SK-N-SH treated with all-trans-retinoic acid at 6 μM for 48 hours (cell line): ENCODE measurements around the gene OSER1.

ENCODE experiments used
- ARNTL ChIP-seq: fragments of 450-650 bp; formaldehyde crosslinking; IDR thresholded peaks from 2 replicates; pipeline ENCODE4 v1.5.0; 2020; ENCODE audit warnings: low read depth, mild to moderate bottlenecking, moderate library complexity, borderline replicate concordance
- BACH2 ChIP-seq: fragments of 250-450 bp; sonication (Bioruptor Pico); IDR thresholded peaks from 2 replicates; pipeline ENCODE4 v1.9.0; 2021; ENCODE audit warnings: mild to moderate bottlenecking, borderline replicate concordance
- CREB5 ChIP-seq: fragments of 250-450 bp; sonication (Bioruptor Pico); IDR thresholded peaks from 2 replicates; pipeline ENCODE4 v1.5.1; 2020; ENCODE audit warnings: low read depth, mild to moderate bottlenecking, moderate library complexity
- CSDC2 ChIP-seq: fragments of 250-450 bp; sonication (Bioruptor Pico); IDR thresholded peaks from 2 replicates; pipeline ENCODE4 v1.5.0; 2020; ENCODE audit warnings: mild to moderate bottlenecking, moderate library complexity
- CSRNP3 ChIP-seq: fragments of 250-450 bp; sonication (Bioruptor Pico); IDR thresholded peaks from 2 replicates; pipeline ENCODE4 v1.5.1; 2021; ENCODE audit warnings: mild to moderate bottlenecking, moderate library complexity
- PATZ1 ChIP-seq: fragments of 250-450 bp; sonication (Bioruptor Pico); IDR thresholded peaks from 2 replicates; pipeline ENCODE4 v1.8.0; 2020; ENCODE audit warnings: mild to moderate bottlenecking, moderate library complexity, borderline replicate concordance
- POU6F1 ChIP-seq: fragments of 250-450 bp; sonication (Bioruptor Pico); IDR thresholded peaks from 2 replicates; pipeline ENCODE4 v1.8.0; 2021; ENCODE audit warnings: low read depth, mild to moderate bottlenecking, moderate library complexity, borderline replicate concordance
- SNAI2 ChIP-seq: fragments of 250-450 bp; sonication (Bioruptor Pico); IDR thresholded peaks from 2 replicates; pipeline ENCODE4 v1.5.0; 2020; ENCODE audit warnings: mild to moderate bottlenecking, moderate library complexity
- TCF4 ChIP-seq: fragments of 250-450 bp; sonication (Bioruptor Pico); IDR thresholded peaks from 2 replicates; pipeline ENCODE4 v1.8.0; 2021; ENCODE audit warnings: mild to moderate bottlenecking, moderate library complexity, borderline replicate concordance
- TOX ChIP-seq: fragments of 250-450 bp; sonication (Bioruptor Pico); IDR thresholded peaks from 2 replicates; pipeline ENCODE4 v1.8.0; 2021; ENCODE audit warnings: mild to moderate bottlenecking, moderate library complexity, borderline replicate concordance
- TSHZ2 ChIP-seq: fragments of 250-450 bp; sonication (Bioruptor Pico); IDR thresholded peaks from 2 replicates; pipeline ENCODE4 v1.5.0; 2020; ENCODE audit warnings: mild to moderate bottlenecking, moderate library complexity
- ZFP30 ChIP-seq: fragments of 450-650 bp; formaldehyde crosslinking; IDR thresholded peaks from 2 replicates; pipeline ENCODE4 v1.5.0; 2022; ENCODE audit warnings: mild to moderate bottlenecking, moderate library complexity

GRCh38 chr20:44166008-44166407, 44.6 kb downstream of the OSER1 start:
- no peak for TF ChIP-seq TSHZ2 (CRISPR knock-in tag)
- no peak for TF ChIP-seq CSDC2 (CRISPR knock-in tag)
- no peak for TF ChIP-seq BACH2
- TF ChIP-seq TCF4 (CRISPR knock-in tag) = no peak
- 0 out of 2 replicates have a peak, but pooled peaks have one; percentile 56 for TF ChIP-seq TOX
- TF ChIP-seq CSRNP3 (CRISPR knock-in tag) = no peak
- TF ChIP-seq CREB5 (CRISPR knock-in tag) = no peak
- TF ChIP-seq PATZ1 (CRISPR knock-in tag) = no peak
- TF ChIP-seq ZFP30 (CRISPR knock-in tag) = no peak
- TF ChIP-seq ARNTL (CRISPR knock-in tag) = no peak
- TF ChIP-seq POU6F1 (CRISPR knock-in tag) = no peak
- TF ChIP-seq SNAI2 (CRISPR knock-in tag) = no peak
